Hypothalamus (tissue), 51 donors: Measurements from ENCODE around the gene NR3C1.

Source experiments
- DNase-seq, 51 donors: peaks; one replicate each; lab custom pipeline; 2025; lab: John Stamatoyannopoulos, UW

Gene NR3C1

DNA sequence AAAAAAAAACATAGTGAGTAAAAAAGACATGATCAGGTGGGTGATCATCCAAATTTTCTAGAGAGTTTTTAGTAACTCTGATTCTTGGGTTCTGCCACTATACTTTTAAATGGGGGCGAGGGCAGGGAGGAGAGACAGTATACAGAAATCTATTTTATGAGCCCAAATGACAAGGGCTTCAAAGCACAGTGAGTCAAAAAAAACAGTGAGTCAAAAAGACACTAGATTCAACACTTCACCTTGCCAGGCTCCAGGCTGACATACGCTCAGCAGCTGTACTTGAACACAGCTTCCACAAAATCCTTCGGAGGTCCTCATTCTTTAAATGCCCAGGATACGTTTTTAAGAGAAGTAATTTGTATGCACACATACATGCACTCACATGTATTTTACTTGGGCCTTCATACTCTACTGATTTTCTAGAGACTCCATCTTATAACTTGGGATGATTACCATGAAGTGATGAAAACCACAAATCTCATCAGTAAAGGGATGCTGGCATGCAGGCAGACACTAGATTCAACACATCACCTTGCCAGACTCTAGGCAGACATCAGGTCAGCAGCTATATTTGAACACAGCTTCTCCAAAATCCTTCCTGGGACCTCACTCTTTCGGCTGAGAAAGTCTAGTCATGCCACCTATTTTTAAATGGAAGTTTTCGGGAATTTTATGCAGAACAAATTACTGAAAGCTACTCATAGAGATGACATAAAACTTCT is 28.8 kb downstream of the NR3C1 start:
- DNase-seq = no peak

DNA sequence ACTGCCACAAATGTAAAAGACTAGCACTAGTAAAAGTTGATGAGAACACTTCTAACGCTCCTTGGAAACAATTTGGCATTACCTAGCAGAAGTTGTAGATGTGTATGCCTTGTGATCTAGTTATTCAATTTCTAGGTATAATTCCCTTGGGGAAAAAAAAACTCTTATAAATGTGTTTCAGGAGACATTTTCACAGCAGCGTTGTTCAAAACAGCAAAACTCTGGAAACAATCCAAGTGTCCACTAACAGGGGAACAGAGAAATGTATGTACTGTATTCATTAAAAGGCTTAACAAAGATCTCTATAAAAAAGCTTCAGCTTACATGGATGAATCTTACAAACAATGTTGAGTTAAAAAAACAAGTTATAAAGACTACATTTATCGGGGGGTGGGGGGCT is 30.4 kb downstream of the NR3C1 start:
- no peak for DNase-seq

GRCh38 chr5:143372187-143372829 is 31.2 kb downstream of the NR3C1 start:
- no peak for DNase-seq

GRCh38 chr5:143370440-143370839 is 33.0 kb downstream of the NR3C1 start:
- DNase-seq = no peak

GRCh38 chr5:143364061-143364460 is 39.4 kb downstream of the NR3C1 start:
- DNase-seq = no peak

DNA sequence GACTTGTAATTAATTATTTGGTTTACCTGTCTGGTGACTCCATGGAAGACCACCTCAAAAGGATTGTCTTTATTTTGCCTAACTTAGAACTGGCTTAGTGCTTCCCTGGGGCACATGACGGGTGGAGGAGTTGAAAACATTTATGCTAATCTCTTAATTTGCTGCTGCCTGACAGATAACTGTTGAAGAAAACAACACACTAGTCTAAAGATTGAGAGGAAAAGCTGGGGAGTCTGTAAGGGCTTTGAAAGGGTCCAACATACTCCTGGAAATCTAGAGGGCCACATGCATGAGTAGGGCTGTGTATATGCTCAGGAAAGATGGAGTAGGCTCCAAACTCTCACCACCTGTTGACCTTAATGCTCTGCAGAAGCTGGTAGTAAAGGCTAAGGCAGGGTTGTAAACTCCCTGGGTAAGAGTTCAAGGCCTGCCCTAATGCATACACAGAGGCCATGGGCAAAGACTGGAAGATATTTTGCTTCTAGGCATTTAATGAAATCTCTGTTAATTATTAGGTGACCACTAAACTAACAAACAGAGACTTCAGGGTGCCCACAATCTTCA is 40.7 kb downstream of the NR3C1 start:
- no peak for DNase-seq

DNA sequence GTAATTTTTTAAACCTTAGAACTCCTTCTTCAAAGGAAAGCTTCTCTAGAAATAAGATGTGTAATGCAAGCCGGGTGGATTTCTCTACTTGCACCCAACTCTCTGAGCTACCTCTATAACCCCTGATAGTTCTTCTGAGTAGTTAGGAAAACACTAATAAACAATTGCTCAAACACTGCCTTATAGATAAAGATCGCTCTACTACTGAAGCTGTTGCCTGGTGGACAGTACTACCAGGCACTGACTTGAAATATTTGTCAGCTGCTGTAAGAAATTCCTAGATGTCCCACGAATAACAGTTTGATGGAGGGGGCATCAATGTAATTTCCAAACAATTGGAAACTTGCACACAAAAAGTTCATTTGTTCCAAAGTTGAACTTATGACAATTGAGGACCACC is 42.0 kb downstream of the NR3C1 start:
- DNase-seq = no peak

DNA sequence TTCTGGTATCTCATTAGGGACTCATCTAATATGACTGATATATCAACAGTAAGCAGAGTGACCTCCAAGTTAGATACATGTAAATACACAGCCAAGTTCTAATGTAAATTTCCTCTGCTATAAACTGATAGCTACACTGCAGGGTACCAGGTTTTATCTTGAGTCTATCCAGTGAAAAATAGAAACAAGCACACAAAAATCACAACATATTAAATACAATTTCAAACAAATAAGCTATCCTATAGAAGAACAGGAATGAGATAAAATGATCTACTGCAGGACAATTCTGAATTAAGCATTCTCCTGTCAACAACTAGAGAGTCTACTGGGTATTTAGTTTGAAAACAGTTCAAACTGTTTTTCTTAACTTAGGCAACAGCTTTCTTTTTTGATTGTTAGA is 42.7 kb downstream of the NR3C1 start:
- DNase-seq = no peak

DNA sequence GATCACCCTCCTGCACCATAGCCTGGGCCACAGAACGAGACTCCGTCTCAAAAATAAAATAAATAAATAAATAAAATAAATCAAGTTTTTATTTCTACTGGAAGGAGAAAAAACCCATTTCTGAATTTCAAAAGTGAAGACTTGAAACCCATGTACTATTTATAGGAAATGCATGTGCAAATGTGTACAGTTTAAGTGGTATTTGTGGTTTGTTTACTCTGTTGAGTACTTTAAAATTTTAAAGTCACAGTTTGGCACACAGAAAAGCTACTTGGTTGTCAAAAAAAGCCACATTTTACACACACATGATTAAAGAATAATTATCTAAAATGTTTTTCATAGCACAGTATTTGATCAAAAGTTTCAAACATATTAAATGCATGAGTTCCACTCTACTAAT is 43.6 kb downstream of the NR3C1 start:
- DNase-seq = no peak

- no peak for DNase-seq
Observed at GRCh38 chr5:143356855-143357583, 46.5 kb downstream of the NR3C1 start.

DNA sequence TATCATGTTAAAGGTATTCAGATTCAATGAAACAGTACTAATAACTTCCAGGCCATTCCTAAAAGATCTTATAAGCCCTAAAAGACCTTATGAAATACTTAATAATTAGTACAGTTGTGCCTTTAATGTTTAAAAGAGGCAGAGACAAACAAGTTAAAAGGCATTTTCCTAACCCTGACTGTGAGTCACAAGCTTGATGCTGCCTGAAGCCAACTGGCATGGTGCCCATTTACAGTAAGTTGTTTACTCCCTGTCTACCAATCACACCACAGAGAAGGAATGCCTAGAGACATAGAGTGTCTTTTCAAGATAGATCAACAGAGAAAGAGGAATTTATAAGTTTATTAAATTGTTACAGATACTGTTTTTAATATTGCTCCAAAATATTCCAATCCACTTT is 47.8 kb downstream of the NR3C1 start:
- peak in 23 of 51 donors; percentile 0 to 64 (median 34) for DNase-seq

DNA sequence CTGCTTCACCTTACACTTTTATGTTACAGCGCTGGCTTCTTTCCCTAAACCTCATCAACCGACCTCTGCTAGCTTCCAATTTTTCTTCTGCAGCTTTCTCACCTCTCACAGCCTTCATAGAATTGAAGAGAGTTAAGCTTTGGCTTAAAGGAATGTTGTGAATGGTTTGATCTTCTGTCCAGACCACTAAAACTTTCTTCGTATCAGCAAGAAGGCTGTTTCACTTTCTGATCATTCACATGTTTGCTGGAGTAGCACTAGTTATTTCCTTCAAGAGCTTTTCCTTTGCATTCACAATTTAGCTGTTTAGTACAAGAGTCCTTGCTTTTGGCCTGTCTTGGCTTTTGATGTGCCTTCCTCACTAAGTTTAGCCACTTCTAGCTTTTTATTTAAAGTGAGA is 49.5 kb downstream of the NR3C1 start:
- DNase-seq = no peak

DNA sequence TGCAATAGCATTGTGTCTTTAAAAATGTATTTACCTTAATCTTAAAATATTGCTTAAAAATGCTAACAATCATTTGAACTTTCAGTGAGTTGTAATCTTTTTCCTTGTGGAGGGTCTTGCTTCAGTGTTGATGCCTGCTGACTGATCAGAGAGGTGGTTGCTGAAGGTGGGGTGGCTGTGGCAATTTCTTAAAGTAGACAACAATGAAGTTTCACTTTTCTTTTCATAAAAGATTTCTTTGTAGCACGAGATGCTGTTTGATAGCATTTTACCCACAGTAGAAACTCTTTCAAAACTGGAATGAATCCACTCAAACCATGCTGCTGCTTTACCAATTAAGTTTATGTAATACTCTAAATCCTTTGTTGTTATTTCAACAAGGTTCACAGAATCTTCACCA is 50.8 kb downstream of the NR3C1 start:
- DNase-seq = no peak

DNA sequence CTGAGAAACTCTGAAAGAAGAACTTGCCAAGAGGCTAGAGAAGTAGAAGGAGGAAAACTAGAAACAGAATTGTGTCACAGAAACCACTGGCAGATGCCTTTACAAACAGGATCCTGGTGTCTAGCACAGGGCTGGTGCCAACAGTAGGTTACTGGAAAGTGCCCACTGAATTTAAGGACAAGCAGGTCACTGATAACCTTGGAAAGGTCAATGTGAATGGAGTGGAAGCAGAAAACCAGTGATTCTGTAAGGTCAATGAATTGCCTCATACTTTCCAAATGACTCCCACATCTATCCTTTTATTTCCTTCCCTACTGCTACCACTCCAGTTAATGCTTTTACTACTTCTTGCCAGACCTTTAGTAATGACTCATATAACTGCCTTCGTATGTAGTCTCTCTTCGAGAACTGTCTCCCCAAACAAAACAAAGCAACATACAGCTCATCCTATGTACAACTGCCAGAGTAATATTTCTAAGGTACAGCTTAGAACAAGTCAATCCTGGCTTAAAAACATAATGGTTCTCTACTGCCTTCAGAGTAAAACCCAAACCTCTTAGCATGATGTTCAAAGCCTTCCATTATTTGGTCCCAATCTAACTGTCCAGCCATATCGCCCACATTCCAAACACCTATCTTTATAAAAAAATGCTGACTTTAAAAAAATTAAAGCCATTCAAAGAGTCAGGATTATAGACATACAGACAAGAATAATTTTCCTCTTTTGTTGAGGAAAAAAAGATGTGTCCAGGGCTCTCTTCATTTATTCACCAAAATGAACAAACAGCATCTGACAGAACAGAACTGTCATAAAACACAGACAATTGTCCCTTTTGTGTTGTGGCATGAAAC is 52.5 kb downstream of the NR3C1 start:
- DNase-seq = no peak

- DNase-seq = no peak
Observed at GRCh38 chr5:143350341-143350740, 53.1 kb downstream of the NR3C1 start.

DNA sequence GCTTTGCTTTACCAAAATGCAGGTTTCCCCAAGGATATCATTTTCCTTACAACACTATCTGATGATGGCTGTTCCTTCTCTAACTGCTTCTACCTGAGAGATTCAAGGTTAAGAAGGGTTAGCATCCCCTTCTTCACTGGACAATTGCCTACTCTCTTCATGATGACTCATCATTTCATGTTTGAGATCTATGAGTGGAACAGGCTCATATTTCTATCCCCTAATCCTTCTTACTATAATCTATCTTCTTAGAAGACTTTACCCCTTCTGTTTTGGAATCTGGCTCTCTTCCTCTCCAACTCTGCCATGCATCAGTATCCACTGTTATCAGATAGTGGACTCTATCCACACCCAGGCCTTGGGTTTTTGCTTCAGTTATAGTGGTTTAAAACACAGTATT is 54.3 kb downstream of the NR3C1 start:
- no peak for DNase-seq

GRCh38 chr5:143347698-143348344 is 55.7 kb downstream of the NR3C1 start:
- no peak for DNase-seq

GRCh38 chr5:143347046-143347445 is 56.4 kb downstream of the NR3C1 start:
- DNase-seq = no peak

DNA sequence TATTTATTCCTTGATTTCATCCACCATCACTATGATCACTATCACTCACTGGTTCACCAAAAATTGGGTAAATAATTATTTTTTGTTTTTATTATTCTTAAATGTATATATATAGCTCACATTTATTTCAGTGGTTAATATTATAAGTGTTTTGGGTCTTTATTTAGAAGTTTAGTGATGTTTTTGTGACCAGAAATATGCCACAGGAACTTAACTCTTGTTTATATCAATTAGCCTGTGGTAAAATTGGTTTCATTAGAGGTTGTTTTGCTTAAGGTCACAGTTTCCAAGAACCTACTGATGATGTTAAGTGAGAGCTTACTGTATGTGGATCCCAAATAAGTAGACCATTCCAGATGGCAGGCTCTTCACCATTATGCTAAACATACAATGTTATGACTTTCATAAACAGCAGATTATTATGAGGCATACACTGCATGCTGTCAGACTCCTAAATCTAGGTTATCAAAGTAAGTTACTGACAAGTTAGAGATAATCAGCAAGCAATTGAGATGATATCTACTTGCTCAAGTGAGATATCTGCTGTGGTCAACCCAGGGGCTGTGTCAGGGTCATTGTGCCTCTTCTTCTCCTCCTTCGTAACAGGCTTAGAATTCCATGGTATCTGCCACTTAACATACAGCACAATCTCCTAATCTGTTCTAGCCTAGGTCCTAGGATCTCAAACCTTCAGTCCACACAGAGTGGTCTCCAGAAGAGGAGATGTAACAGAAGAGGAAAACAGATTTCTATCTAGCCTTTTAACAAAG is 57.6 kb downstream of the NR3C1 start:
- no peak for DNase-seq
